C4-2B (cell line): Measurements from ENCODE around the gene ITPKB.

ENCODE experiments used
- H3K27ac ChIP-seq: fragments of 450-650 bp; 2 replicates; pipeline ENCODE4 v1.5.1; 2017
- ZFX ChIP-seq: fragments of 450-650 bp; IDR thresholded peaks from 2 replicates; pipeline ENCODE4 v1.6.1; 2017
- TF ChIP-seq, protein P1 (sequence below): fragments of 450-650 bp; conservative IDR thresholded peaks from 2 replicates; pipeline ENCODE4 v1.5.1; 2017; ENCODE audit warnings: mild to moderate bottlenecking

ITPKB gene

DNA sequence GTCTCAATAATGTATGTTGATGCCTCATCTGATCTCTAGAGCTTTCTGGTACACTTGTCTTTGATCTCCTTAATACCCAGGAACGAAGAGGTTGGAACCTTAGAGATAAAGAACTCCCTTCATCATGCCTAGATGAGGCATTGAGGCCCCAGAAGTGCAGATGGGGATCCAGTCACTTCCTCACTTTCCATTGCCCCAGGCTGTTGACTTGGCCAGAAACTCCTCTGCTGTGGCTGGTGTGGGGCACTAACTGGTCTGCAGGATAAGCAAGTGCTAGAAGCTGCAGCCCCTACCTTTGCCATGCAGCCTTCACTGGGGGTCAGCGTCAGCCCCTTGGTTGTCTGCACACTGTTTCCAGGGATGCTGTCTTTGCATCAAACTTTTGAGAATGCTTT is 140.6 kb downstream of the ITPKB start:
- no peak overlapping the region for H3K27ac ChIP-seq
- TF ChIP-seq ZFX: no peak
- TF ChIP-seq, protein P1, sequence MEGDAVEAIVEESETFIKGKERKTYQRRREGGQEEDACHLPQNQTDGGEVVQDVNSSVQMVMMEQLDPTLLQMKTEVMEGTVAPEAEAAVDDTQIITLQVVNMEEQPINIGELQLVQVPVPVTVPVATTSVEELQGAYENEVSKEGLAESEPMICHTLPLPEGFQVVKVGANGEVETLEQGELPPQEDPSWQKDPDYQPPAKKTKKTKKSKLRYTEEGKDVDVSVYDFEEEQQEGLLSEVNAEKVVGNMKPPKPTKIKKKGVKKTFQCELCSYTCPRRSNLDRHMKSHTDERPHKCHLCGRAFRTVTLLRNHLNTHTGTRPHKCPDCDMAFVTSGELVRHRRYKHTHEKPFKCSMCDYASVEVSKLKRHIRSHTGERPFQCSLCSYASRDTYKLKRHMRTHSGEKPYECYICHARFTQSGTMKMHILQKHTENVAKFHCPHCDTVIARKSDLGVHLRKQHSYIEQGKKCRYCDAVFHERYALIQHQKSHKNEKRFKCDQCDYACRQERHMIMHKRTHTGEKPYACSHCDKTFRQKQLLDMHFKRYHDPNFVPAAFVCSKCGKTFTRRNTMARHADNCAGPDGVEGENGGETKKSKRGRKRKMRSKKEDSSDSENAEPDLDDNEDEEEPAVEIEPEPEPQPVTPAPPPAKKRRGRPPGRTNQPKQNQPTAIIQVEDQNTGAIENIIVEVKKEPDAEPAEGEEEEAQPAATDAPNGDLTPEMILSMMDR: no peak

DNA sequence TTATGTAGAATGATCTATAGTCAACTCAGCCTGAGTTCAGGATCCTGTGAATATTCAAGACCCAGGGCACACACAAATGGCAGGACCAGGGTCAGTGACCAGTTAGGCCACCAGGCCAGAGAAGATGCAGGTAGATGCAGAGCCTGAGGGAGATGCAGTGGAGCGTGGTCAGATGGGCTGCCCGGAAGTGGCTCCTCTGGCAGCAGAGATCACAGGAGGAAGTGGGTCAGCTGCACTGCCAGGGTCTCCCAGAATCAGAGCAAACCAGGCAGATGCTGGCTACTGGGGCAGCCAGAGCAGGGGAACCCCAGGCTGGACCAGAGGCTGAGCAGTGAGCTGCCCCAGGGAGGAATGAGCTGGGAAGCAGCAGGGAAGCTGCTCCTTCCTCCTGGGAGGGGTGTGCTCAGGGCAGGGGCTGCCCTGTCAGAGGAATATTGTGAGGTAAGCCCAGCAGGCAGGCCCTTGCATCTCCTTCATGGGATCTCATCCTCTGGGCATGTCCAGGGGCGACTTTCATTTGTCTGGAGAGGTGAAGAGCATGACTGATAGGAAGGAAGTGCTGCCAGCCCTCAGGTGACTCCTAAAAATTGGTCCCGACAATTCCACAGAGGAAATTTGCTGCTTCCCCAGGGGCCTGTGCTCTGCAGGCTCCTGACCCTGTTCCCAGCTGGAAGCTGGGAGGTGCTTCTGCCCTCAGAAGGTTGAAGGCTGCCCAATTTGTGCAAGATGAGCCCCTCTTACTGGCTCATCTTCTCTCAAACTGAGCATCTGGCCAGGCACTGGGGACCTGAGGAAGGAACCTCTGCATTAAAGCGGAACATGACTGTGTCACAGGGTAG is 141.2 kb downstream of the ITPKB start:
- TF ChIP-seq, protein P1: no peak
- no peak for TF ChIP-seq ZFX

DNA sequence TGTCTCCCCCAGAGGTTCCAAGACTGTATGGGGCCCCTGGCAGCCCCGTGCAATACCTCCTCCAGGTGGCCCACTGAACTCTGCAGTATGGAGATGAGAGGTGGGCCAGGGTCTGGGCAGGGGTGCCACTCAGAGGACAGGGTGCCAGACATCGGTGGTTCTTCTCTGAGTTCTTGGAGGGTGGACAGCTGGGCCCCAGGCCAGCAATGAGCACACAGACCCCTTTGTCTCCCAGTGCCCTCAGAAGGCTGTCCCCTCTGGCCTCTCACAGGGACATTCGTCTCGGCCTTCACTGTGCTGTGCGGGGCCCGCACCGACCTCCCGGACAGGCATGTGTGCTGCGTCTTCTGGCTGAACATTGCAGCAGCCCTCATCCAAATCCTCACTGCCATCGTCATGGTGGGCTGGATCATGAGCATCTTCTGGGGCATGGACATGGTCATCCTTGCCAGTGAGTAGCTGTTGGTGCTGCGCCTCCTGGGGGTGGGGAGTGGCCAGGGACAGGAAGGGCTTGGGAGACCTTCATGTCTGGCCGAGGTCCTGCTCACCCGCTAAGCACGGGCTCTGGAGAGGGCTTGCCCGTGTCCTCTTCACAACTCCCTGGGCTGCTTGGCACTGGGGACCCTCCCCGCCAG is 142.4 kb downstream of the ITPKB start:
- no peak for TF ChIP-seq ZFX
- TF ChIP-seq, protein P1: no peak
- no peak overlapping the region for H3K27ac ChIP-seq

More for the DNA sequence above, 141.2 kb downstream of the ITPKB start:
- H3K27ac ChIP-seq: no peak overlapping the region

DNA sequence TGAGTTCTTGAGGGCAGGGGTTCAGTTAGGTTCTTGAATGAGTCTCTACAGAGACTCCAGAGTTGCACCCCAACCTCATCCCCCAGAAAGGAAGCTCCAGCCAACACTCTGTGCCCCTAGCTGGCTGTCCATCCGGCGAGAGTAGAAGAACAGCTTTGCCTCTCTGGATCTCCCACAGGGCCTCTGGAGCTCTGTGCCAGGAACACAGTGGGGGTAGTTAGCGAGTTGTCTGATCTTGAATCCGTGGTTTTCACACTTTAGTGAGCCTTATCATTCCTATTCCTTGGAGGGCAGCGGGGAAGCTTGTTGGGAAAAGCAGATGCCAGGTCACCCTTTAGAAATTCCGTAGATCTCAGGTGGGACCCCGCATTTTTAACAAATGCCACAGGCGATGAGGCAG is 145.5 kb downstream of the ITPKB start:
- H3K27ac ChIP-seq: no peak overlapping the region
- TF ChIP-seq, protein P1: no peak

DNA sequence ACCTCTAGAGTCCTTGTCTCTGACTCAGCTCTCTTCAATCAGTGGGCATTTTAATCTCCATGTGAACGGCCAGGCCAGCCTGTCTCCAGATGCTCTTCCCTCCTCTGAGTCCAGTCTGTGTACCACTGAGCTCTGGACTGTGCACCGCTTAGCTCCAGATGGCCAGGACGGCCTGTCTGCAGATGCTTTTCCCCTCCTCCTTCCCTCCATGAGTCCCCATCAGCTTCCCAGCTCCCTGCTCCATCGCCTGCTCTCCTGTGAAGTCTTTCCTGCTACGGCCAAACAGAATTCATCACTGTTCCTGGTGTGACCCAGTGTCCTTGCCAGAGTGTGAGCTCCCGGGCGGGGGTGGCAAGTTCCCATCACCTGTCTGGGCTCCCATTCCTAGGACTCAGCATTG is 148.5 kb downstream of the ITPKB start:
- no peak for TF ChIP-seq ZFX
- TF ChIP-seq, protein P1: no peak
- no peak overlapping the region for H3K27ac ChIP-seq

DNA sequence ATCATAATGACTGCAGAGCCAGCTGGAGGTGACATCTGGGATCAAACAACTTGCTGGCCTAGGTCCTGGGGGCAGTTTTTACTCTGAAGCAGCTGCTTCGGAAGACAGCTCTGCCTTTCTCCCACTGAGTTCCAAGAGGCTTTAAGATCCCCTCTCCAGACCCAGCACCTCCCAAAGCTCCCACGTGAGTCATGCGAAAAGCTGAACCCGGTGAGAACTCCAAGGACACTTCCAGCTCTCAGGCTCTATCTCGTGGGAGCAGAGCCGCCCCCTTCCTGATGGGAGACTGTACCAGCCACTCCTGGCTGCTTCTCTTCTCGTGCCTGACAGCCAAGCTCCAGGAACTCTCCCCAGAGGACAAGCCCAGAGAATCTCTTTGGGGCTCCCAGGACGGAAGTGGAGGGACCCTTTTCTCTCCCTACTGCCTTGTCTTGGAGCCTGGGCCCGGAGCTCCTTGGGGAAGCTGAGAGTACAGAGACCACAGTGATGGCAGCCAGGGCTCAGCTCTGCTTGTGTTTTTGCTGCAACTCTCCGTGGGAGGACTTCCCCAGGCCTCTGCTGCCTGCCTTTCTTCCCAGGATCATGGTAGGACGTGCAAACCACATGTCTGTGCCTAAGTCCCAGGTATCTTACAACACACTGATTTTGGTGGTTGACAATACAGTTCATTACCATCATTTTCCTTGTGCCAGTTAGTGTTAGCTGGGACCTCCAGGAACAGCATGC is 149.9 kb downstream of the ITPKB start:
- no peak overlapping the region for H3K27ac ChIP-seq
- TF ChIP-seq, protein P1: no peak
- TF ChIP-seq ZFX: no peak

DNA sequence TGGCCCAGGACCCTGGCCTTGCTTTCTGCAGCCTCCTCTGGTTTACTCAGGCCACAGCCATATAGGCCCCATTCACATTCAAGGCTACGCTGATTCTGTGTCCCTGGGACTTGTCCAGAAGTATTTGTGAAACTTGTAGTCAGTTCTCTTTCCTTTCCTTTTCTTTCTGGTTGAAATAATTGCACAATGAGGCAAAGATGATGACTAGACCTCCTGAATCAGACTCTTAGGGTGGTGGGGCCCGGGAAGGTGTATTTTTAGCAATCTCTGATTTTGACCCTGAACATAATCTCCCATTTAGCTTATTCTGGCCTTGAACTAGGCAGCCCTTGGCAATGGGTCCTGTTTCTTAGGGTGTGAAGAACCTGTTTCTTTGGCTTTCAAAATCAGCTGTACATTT is 150.6 kb downstream of the ITPKB start:
- H3K27ac ChIP-seq: no peak overlapping the region
- TF ChIP-seq, protein P1: no peak
- no peak for TF ChIP-seq ZFX
